AG04450 (cell line): Measurements from ENCODE around the gene TSPAN9. TPM values are rescaled to one million over a fixed set of nuclear protein-coding genes. Genes with fewer than 3 reads are reported as not detected.

Experiments
- CTCF ChIA-PET: fragments of 300-600, 350-600 bp; formaldehyde crosslinking; extraction: SDS; loops from one replicate; lab custom pipeline; 2022; ENCODE audit warnings: antibody characterized with exemption, inconsistent platforms; lab: Charles Lee
- POLR2A ChIA-PET: fragments of 350-600 bp; formaldehyde crosslinking; extraction: SDS; loops from one replicate; lab custom pipeline; 2021; ENCODE audit warnings: antibody characterized with exemption, inconsistent platforms; lab: Yijun Ruan, JAX
- DNase-seq: peaks from one replicate; pipeline ENCODE4 v3.0.0-alpha.2; 2011; ENCODE audit warnings: low read depth, low spot score
- H3K27ac ChIP-seq: one replicate; pipeline ENCODE4 v1.5.1; 2012; ENCODE audit warnings: low read depth, low read length, control low read depth
- H3K27me3 ChIP-seq: one replicate; pipeline ENCODE4 v1.6.0; 2012; ENCODE audit warnings: low read length; ENCODE audit not compliant: control insufficient read depth, insufficient read depth
- H3K4me3 ChIP-seq: 2 replicates; pipeline ENCODE4 v1.5.1; 2011; ENCODE audit warnings: mild to moderate bottlenecking, low read depth, low read length, control low read depth
- H3K9me3 ChIP-seq: 2 replicates; pipeline ENCODE4 v1.5.1; 2012; ENCODE audit warnings: low read length; ENCODE audit not compliant: control insufficient read depth, insufficient read depth
- CTCF ChIP-seq: IDR thresholded peaks from 2 replicates; pipeline ENCODE4 v1.5.1; 2011; ENCODE audit warnings: low read depth, low read length, control low read depth, inconsistent platforms
- polyA plus RNA-seq: library from polyadenylated mRNA; depleted of rRNA; stranded (reverse); fragments of >200 nt; gene quantifications from 2 replicates; pipeline ENCODE4 v1.2.3, GENCODE V29; 2011

The TSPAN9 gene
- polyA plus RNA-seq, 1 experiment, result 68.0 TPM

- TF ChIP-seq CTCF, result no peak
- no peak overlapping the region for H3K4me3 ChIP-seq
- ChIA-PET POLR2A (interaction anchor here (1.5 kb wide), 1 partner anchor 14 kb away, joined by 5 read pairs; no protein-coding TSS in a partner anchor), CTCF (interaction anchor here (0.6 to 4.9 kb wide), 117 partner anchors 11 to 1028 kb away, joined by 3 to 226 read pairs (median 5); partner anchors contain the start of genes CRACR2A and PARP11)
- H3K27ac ChIP-seq, result no peak overlapping the region
- DNase-seq, result no peak
- H3K27me3 ChIP-seq, result no peaks in the 10 kb centered on the region
- H3K9me3 ChIP-seq, result no peaks in the 10 kb centered on the region; the same call in 1 of the 2 replicates
Measured at GRCh38 chr12:3300833-3301401, 223.7 kb downstream of the TSPAN9 start.

- Histone ChIP-seq H3K9me3 (no peaks in the 10 kb centered on the region; the same call in 1 of the 2 replicates), H3K27me3 (peaks cover 8% of the 10 kb centered on the region), H3K27ac (no peak overlapping the region), H3K4me3 (no peak overlapping the region)
- DNase-seq, result no peak
- CTCF ChIA-PET, result interaction anchor here (0.6 to 4.9 kb wide), 2 partner anchors 181 to 505 kb away, joined by 6 to 226 read pairs; no protein-coding TSS in a partner anchor
- POLR2A ChIA-PET, result no interaction called here
- no peak for TF ChIP-seq CTCF
Measured at GRCh38 chr12:3302401-3303041, 225.3 kb downstream of the TSPAN9 start.

GRCh38 chr12:3303410-3304136 lies 226.4 kb downstream of the TSPAN9 start:
- ChIA-PET POLR2A (no interaction called here), CTCF (interaction anchor here (1.0 to 1.1 kb wide), 3 partner anchors 10 to 500 kb away, joined by 3 to 5 read pairs (median 4); no protein-coding TSS in a partner anchor)
- Histone ChIP-seq H3K9me3 (no peaks in the 10 kb centered on the region; the same call in 1 of the 2 replicates), H3K4me3 (no peak overlapping the region), H3K27me3 (peaks cover 15% of the 10 kb centered on the region), H3K27ac (no peak overlapping the region)
- no peak for DNase-seq
- TF ChIP-seq CTCF, result peak; percentile 11; the same call in 1 of the 2 replicates

GRCh38 chr12:3304436-3305165 lies 227.4 kb downstream of the TSPAN9 start:
- peak; percentile 30 for DNase-seq
- no peaks in the 10 kb centered on the region; the same call in 1 of the 2 replicates for H3K9me3 ChIP-seq
- no peak overlapping the region for H3K4me3 ChIP-seq
- TF ChIP-seq CTCF, result no peak
- CTCF ChIA-PET, result interaction anchor here (1.1 kb wide), 2 partner anchors 473 to 499 kb away, joined by 3 read pairs; no protein-coding TSS in a partner anchor
- POLR2A ChIA-PET, result no interaction called here
- H3K27me3 ChIP-seq, result peaks cover 20% of the 10 kb centered on the region
- H3K27ac ChIP-seq, result peak overlapping the region; percentile 11
